H1 (cell line): Measurements from ENCODE around the gene OSM. TPM values are rescaled to one million over a fixed set of nuclear protein-coding genes. Genes with fewer than 3 reads are reported as not detected.

Experiments used
- ATF3 ChIP-seq: IDR thresholded peaks from 2 replicates; pipeline ENCODE4 v1.6.1; 2011; ENCODE audit warnings: low read depth, mild to moderate bottlenecking, low read length; ENCODE audit not compliant: insufficient read depth
- EZH2 ChIP-seq: fragments of 200-600 bp; sonication (generic); IDR thresholded peaks from 2 replicates; pipeline ENCODE4 v1.7.1; 2012; ENCODE audit warnings: low read depth, mild to moderate bottlenecking, moderate library complexity, low read length, inconsistent platforms; ENCODE audit not compliant: severe bottlenecking
- FOSL1 ChIP-seq: IDR thresholded peaks from 2 replicates; pipeline ENCODE4 v1.6.1; 2011; ENCODE audit warnings: mild to moderate bottlenecking, low read depth, low read length, moderate library complexity; ENCODE audit not compliant: insufficient read depth
- GTF2F1 ChIP-seq: IDR thresholded peaks from 2 replicates; pipeline ENCODE4 v1.6.1; 2012; ENCODE audit warnings: low read depth, low read length, improper control_type of control experiment, borderline replicate concordance
- RFX5 ChIP-seq: IDR thresholded peaks from 2 replicates; pipeline ENCODE4 v1.6.1; 2011; ENCODE audit warnings: low read depth, low read length, improper control_type of control experiment, borderline replicate concordance
- polyA plus RNA-seq, 7 experiments: library from polyadenylated mRNA; depleted of rRNA in 3 of 7; stranded (reverse) in 5 of 7; unstranded in 2 of 7; fragments of >200 nt in 5 of 7; fragments of 200-250 nt in 2 of 7; gene quantifications; 1 replicate in 5 of 7; 2 replicates in 1 of 7; 4 replicates in 1 of 7; pipeline versions ENCODE4 v1.2.1 to v1.2.3, GENCODE V29; 2011 to 2013; ENCODE audit warnings: missing spikeins in 2 of 7, mixed read lengths in 2 of 7
- total RNA-seq: library from RNA; stranded (reverse); fragmentation: NEBNext Ultra II Directional; extraction: Animal tissue kit (Norgen Biotek cat#: 25700); gene quantifications from 2 replicates; pipeline ENCODE4 v1.2.1, GENCODE V29; 2021

The OSM gene
- total and polyA plus RNA-seq, 2 of the 8 experiments (the other 6 are each of a cell fraction or from before 2014, with no cell fraction given) = not detected

- TF ChIP-seq ATF3 (no peak), EZH2 (no peak), RFX5 (no peak), GTF2F1 (no peak), FOSL1 (no peak)
Observed at GRCh38 chr22:30314915-30315314, 48.3 kb upstream of the OSM start (continued).
